PC-3 (cell line): Measurements from ENCODE around the gene SETBP1. TPM values are rescaled to one million over a fixed set of nuclear protein-coding genes. Genes with fewer than 3 reads are reported as not detected.

Experiments used
- ATAC-seq: fragments of 200-7000 bp; cut with Tn5 transposase; 2 replicates; pipeline ENCODE4 v1.9.1; 2020; ENCODE audit warnings: mild to moderate bottlenecking, moderate library complexity
- BruUV-seq: library from RNA; stranded (reverse); fragments of 400-500 nt; replicated peaks from 2 replicates; lab custom pipeline; 2021; lab: Mats Ljungman, UMichigan
- CTCF ChIA-PET: fragments of 300-600 bp; sonication (Branson Sonifier 250); formaldehyde crosslinking; loops from one replicate; lab custom pipeline; 2022; ENCODE audit warnings: antibody characterized with exemption; lab: Charles Lee
- POLR2A ChIA-PET: fragments of 300-600 bp; sonication (Branson Sonifier 250); formaldehyde crosslinking; loops from one replicate; lab custom pipeline; 2022; ENCODE audit warnings: antibody characterized with exemption; ENCODE audit not compliant: unreplicated experiment; lab: Charles Lee
- DNase-seq: peaks from one replicate; pipeline ENCODE4 v3.0.0-alpha.2; 2015
- H2AFZ ChIP-seq: fragments of 300-600 bp; sonication (generic); 2 replicates; pipeline ENCODE4 v1.6.0; 2016; ENCODE audit warnings: antibody characterized with exemption, low read length
- H3F3A ChIP-seq: fragments of 300-600 bp; sonication (generic); one replicate; pipeline ENCODE4 v1.6.0; 2017; ENCODE audit warnings: antibody characterized with exemption, low read length, control low read depth, mild to moderate bottlenecking; ENCODE audit not compliant: unreplicated experiment
- H3K27ac ChIP-seq: fragments of 300-600 bp; sonication (generic); 2 replicates; pipeline ENCODE4 v1.5.1; 2016; ENCODE audit warnings: mild to moderate bottlenecking, low read length
- H3K27me3 ChIP-seq: fragments of 300-600 bp; sonication (generic); 2 replicates; pipeline ENCODE4 v1.6.1; 2016; ENCODE audit warnings: low read length, mixed read lengths
- H3K36me3 ChIP-seq: fragments of 300-600 bp; sonication (generic); 2 replicates; pipeline ENCODE4 v1.6.1; 2016; ENCODE audit warnings: low read depth, mixed run types, low read length, mixed read lengths
- H3K4me1 ChIP-seq: fragments of 300-600 bp; sonication (generic); 2 replicates; pipeline ENCODE4 v1.5.1; 2016; ENCODE audit warnings: low read length; ENCODE audit not compliant: insufficient read depth
- H3K4me2 ChIP-seq: fragments of 300-600 bp; sonication (generic); 2 replicates; pipeline ENCODE4 v1.6.0; 2016; ENCODE audit warnings: low read length
- H3K4me3 ChIP-seq: fragments of 300-600 bp; sonication (generic); 2 replicates; pipeline ENCODE4 v1.5.1; 2016; ENCODE audit warnings: mild to moderate bottlenecking, low read length, mixed read lengths
- H3K79me2 ChIP-seq: fragments of 300-600 bp; sonication (generic); 2 replicates; pipeline ENCODE4 v1.6.1; 2017; ENCODE audit warnings: low read length, mixed read lengths
- H3K9ac ChIP-seq: fragments of 300-600 bp; sonication (generic); 2 replicates; pipeline ENCODE4 v1.6.0; 2016; ENCODE audit warnings: mild to moderate bottlenecking, low read length
- H3K9me2 ChIP-seq: fragments of 300-600 bp; sonication (generic); replicated peaks from 2 replicates; pipeline ENCODE4 v1.6.1; 2016; ENCODE audit warnings: mixed run types, low read length, mixed read lengths
- H3K9me3 ChIP-seq: fragments of 300-600 bp; sonication (generic); 2 replicates; pipeline ENCODE4 v1.6.1; 2016; ENCODE audit warnings: low read length, mixed read lengths
- H4K20me1 ChIP-seq: fragments of 300-600 bp; sonication (generic); 2 replicates; pipeline ENCODE4 v1.6.1; 2016; ENCODE audit warnings: low read length, mixed read lengths
- EZH2 ChIP-seq: fragments of 300-600 bp; sonication (generic); IDR thresholded peaks from one replicate; pipeline ENCODE4 v1.6.1; 2017; ENCODE audit warnings: antibody characterized with exemption, mild to moderate bottlenecking, low read length; ENCODE audit not compliant: unreplicated experiment
- EZH2phosphoT487 ChIP-seq: fragments of 300-600 bp; sonication (generic); IDR thresholded peaks from 2 replicates; pipeline ENCODE4 v1.6.1; 2018; ENCODE audit warnings: mild to moderate bottlenecking, antibody characterized with exemption, low read length, borderline replicate concordance
- intact Hi-C: fragments of 100-400 bp; cut with micrococcal nuclease; formaldehyde crosslinking; loops from 2 replicates; pipeline ENCODE4 v1.9.0; 2023
- total RNA-seq: library from RNA; depleted of rRNA; stranded (reverse); fragments of >200 nt; gene quantifications from 2 replicates; pipeline ENCODE4 v1.2.3, GENCODE V29; 2014
- TF ChIP-seq, protein P1 (sequence below): fragments of 300-600 bp; sonication (generic); conservative IDR thresholded peaks from 2 replicates; pipeline ENCODE4 v1.5.1; 2017; ENCODE audit warnings: antibody characterized with exemption, low read depth, mild to moderate bottlenecking, low read length

Gene SETBP1
- total RNA-seq, 1 experiment from 2014 or later: 2.3 TPM

DNA sequence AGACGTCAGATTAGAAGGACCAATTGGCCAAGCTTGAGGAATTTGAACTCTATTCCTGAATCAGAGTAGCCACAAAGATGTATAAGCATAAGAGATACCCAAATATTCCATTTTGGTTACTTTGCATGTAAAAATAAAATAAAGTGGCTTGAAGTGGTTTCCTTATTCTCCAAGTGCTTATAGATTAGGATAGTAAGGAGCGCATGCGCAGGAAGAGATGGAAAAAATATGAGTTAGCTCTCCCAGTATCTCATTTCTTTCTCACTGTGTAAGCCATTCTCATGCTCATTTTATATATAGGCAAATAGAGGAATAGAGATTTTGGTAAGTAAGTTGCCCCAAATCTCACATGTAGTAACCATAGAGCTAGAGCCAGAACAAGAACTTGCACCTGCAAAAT is 241.3 kb downstream of the SETBP1 start:
- ChIA-PET POLR2A (no interaction called here), CTCF (no interaction called here)
- TF ChIP-seq EZH2phosphoT487 (no peak), EZH2 (no peak)
- TF ChIP-seq, protein P1, sequence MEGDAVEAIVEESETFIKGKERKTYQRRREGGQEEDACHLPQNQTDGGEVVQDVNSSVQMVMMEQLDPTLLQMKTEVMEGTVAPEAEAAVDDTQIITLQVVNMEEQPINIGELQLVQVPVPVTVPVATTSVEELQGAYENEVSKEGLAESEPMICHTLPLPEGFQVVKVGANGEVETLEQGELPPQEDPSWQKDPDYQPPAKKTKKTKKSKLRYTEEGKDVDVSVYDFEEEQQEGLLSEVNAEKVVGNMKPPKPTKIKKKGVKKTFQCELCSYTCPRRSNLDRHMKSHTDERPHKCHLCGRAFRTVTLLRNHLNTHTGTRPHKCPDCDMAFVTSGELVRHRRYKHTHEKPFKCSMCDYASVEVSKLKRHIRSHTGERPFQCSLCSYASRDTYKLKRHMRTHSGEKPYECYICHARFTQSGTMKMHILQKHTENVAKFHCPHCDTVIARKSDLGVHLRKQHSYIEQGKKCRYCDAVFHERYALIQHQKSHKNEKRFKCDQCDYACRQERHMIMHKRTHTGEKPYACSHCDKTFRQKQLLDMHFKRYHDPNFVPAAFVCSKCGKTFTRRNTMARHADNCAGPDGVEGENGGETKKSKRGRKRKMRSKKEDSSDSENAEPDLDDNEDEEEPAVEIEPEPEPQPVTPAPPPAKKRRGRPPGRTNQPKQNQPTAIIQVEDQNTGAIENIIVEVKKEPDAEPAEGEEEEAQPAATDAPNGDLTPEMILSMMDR: no peak
- Histone ChIP-seq H3K27me3 (no peaks in the 10 kb centered on the region), H3K4me3 (no peak overlapping the region), H3K36me3 (no peaks in the 10 kb centered on the region), H2AFZ (no peak overlapping the region), H4K20me1 (no peaks in the 10 kb centered on the region), H3F3A (no peaks in the 10 kb centered on the region), H3K9ac (no peak overlapping the region), H3K27ac (no peak overlapping the region), H3K9me2 (no peaks in the 10 kb centered on the region), H3K9me3 (no peaks in the 10 kb centered on the region), H3K4me2 (no peak overlapping the region), H3K79me2 (no peaks in the 10 kb centered on the region), H3K4me1 (peaks cover under 1% of the 10 kb centered on the region; the same call in 1 of the 2 replicates)
- DNase-seq (no peak), ATAC-seq (no peak)
- no TSS peak for BruUV-seq
- intact Hi-C loops: no loop called here

DNA sequence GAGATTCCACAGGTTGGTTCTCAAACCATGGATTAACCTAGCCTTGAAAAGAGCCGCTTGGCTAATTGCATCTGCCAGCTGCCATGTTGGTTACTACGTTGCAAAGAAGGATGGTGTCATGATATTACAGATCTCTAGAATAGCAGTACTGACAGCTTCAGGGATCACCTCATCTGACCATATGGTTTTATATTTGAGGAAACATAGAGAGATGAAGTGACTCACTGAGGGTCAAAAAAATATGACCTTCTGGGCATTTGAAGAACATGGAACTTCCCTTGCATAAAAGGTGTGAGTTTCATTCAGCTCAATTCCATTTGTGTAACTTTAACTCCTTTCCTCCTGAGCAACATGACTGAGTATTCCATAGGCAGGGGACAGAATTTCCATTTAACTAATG is 242.3 kb downstream of the SETBP1 start:
- Histone ChIP-seq H3K9me2 (no peaks in the 10 kb centered on the region), H3K4me3 (no peak overlapping the region), H3K79me2 (no peaks in the 10 kb centered on the region), H3K4me2 (no peak overlapping the region), H3K9me3 (no peaks in the 10 kb centered on the region), H3K9ac (no peak overlapping the region), H3K27me3 (no peaks in the 10 kb centered on the region), H3F3A (no peaks in the 10 kb centered on the region), H3K4me1 (peaks cover 7% of the 10 kb centered on the region), H3K36me3 (no peaks in the 10 kb centered on the region), H4K20me1 (no peaks in the 10 kb centered on the region), H3K27ac (no peak overlapping the region), H2AFZ (no peak overlapping the region)
- intact Hi-C loops: no loop called here
- POLR2A ChIA-PET: no interaction called here
- BruUV-seq: no TSS peak
- DNase-seq: no peak
- CTCF ChIA-PET: no interaction called here
- no peak for TF ChIP-seq EZH2
- TF ChIP-seq, protein P1: no peak
- no peak for TF ChIP-seq EZH2phosphoT487
- no peak for ATAC-seq

DNA sequence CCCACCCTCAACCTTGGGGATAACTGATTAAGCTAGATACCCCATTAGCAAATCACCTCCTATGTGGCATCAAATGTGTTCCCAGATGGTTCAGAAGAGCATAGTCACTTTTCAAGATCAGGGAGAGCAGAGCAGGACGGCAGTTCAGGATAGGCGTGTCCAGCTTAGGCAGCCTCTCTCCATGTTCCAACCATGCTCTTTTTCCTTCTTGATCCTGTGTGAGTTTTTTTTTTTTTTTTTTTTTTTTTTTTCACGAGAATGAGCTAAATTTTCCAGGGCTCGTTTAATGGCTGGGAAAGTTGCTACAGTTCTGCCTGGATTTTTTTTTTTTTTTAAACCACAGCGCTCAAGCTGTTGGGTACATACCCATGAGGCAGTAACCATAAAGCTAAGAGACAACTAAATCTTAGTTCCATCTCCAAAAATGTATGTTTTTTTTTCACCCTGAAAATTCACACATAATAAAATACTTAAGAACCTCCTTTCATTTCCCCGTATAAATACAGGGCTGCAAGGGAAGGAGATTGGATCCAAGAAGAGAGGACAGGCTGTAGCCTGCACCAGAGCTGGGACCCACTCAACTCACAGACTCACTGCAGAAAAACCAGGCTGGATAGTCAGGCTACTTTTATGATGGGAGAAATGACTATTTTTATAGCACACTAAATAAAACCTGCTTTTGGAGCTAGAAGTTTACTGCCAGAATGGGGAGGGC is 244.3 kb downstream of the SETBP1 start:
- H3K27me3 ChIP-seq: no peaks in the 10 kb centered on the region
- TF ChIP-seq EZH2 (no peak), EZH2phosphoT487 (no peak)
- TF ChIP-seq, protein P1: no peak
- ATAC-seq (no peak), DNase-seq (no peak)
- H3K9ac ChIP-seq: no peak overlapping the region
- H3K4me1 ChIP-seq: peaks cover 7% of the 10 kb centered on the region
- H4K20me1 ChIP-seq: no peaks in the 10 kb centered on the region
- no peaks in the 10 kb centered on the region for H3F3A ChIP-seq
- H3K9me2 ChIP-seq: no peaks in the 10 kb centered on the region
- no peak overlapping the region for H3K4me2 ChIP-seq
- BruUV-seq: no TSS peak
- no peak overlapping the region for H3K27ac ChIP-seq
- intact Hi-C loops: no loop called here
- H3K79me2 ChIP-seq: no peaks in the 10 kb centered on the region
- H3K9me3 ChIP-seq: no peaks in the 10 kb centered on the region
- no peak overlapping the region for H3K4me3 ChIP-seq
- POLR2A ChIA-PET: interaction anchor here (0.6 kb wide), 1 partner anchor 181 kb away, joined by 12 read pairs; no protein-coding TSS in a partner anchor
- no peaks in the 10 kb centered on the region for H3K36me3 ChIP-seq
- CTCF ChIA-PET: no interaction called here
- H2AFZ ChIP-seq: no peak overlapping the region
